ENCODE results near the gene VAMP8.

DNA sequence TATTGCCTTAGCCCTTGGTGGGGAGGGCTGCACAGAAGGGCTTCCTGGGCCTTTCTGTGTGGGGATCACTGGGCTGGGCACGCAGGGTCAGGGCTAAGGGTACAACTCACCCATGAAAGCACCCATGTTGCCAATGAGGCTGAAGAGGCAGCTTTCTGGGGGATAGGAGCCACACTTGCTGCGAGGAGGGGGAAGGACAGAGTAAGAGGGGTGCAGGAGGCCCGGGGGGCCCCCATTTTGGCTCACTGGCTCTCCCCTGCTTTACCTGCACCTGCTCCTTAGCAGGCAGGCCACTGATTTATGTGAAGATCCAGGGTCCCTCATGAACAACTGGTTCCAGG is 22.8 kb downstream of the VAMP8 start:
- TF ChIP-seq, protein P1, sequence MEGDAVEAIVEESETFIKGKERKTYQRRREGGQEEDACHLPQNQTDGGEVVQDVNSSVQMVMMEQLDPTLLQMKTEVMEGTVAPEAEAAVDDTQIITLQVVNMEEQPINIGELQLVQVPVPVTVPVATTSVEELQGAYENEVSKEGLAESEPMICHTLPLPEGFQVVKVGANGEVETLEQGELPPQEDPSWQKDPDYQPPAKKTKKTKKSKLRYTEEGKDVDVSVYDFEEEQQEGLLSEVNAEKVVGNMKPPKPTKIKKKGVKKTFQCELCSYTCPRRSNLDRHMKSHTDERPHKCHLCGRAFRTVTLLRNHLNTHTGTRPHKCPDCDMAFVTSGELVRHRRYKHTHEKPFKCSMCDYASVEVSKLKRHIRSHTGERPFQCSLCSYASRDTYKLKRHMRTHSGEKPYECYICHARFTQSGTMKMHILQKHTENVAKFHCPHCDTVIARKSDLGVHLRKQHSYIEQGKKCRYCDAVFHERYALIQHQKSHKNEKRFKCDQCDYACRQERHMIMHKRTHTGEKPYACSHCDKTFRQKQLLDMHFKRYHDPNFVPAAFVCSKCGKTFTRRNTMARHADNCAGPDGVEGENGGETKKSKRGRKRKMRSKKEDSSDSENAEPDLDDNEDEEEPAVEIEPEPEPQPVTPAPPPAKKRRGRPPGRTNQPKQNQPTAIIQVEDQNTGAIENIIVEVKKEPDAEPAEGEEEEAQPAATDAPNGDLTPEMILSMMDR (IDR thresholded peaks at IDR 0.05; ENCODE audit: low read length), result no peak
- TF ChIP-seq EZH2 (IDR thresholded peaks at IDR 0.05; ENCODE audit: borderline replicate concordance, low read length), result no peak
